Pons (tissue), 1 donor: ENCODE measurements around the gene SMIM14.
"Not testable (repeated sequence)": the region's sequence is repeated elsewhere in the genome, so short reads cannot be mapped to it uniquely, and the experiment has no call there.

Source experiments
- DNase-seq: peaks from one replicate; pipeline ENCODE4 v3.0.0-alpha.2; 2016; ENCODE audit warnings: low spot score

Gene SMIM14

GRCh38 chr4:39530682-39531081 lies 108.0 kb downstream of the SMIM14 start:
- no peak for DNase-seq

GRCh38 chr4:39529534-39529933 lies 109.1 kb downstream of the SMIM14 start:
- DNase-seq: no peak

GRCh38 chr4:39528061-39528465 lies 110.6 kb downstream of the SMIM14 start:
- DNase-seq: no peak

- peak; percentile 99 for DNase-seq
These were observed 111.2 kb downstream of the SMIM14 start, which contains the start of gene UGDH for GRCh38 chr4:39527296-39528060. UGDH (minus strand) TSS chr4:39527439; CDS start chr4:39521512, 5,927 bp downstream.

DNA sequence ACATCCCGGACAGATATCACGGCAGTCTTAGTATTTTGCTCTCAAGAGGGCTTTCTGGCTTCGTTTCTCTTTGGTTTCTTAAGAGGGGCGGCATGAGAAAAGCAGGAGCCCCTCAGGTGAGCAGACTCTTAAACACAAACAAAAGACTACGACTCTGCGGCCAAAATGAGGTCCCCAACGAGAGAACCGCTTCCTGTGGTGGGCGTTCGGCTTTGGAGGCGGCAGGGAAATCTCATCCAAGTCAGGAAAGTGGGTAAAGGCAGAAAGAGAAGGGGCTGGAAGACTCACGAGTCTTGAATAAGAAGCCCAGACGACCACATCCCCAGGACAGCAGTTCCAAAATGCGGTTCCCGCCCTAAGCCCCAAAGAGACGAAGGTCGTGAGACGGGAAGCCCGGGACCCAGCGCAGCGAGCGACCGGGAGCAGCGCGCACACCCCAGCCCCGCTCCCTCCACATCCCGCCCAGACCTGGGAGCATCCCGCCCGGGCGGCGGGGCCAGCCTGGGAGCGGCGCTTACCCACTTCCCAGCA lies 111.8 kb downstream of the SMIM14 start:
- DNase-seq: no peak

DNA sequence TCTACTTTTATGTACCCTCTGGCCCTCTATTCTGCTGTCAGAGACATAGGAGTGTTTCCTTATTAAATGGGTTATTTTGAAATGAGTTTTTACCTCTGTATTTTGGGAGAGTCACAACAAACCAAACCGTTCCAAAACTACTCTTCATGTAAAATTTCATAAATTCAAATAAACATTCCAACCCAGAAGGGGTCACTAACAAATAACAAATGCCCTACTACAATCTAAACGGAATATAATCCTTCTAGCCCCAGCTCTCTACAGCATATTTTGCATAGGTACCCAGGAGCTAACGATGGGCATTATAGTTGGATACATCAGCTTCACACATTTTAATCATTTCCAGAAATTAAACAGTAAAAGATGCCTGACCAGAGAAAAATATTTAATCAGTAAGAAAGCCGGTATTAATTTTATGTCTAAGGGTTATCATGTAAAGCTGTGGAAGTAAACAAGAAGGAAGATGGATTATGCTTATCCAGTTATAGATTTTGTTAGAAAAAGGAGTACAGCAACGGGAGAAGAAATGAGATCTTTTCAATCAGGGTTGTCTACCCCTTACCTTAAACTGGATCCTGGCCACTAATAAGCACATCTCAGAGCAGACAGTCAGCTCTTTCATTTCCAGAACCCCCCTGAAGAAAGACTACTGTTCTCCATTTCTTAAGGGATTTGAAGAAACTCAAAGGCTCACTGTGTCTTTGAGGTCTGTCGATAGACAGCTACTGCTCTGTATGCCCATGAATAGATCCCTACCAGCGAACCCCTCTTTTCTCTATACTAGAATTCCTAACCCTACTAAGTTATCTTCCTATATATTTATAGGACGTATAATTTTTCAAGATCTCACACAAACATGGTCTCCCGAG lies 112.6 kb downstream of the SMIM14 start:
- DNase-seq: peak; percentile 55

DNA sequence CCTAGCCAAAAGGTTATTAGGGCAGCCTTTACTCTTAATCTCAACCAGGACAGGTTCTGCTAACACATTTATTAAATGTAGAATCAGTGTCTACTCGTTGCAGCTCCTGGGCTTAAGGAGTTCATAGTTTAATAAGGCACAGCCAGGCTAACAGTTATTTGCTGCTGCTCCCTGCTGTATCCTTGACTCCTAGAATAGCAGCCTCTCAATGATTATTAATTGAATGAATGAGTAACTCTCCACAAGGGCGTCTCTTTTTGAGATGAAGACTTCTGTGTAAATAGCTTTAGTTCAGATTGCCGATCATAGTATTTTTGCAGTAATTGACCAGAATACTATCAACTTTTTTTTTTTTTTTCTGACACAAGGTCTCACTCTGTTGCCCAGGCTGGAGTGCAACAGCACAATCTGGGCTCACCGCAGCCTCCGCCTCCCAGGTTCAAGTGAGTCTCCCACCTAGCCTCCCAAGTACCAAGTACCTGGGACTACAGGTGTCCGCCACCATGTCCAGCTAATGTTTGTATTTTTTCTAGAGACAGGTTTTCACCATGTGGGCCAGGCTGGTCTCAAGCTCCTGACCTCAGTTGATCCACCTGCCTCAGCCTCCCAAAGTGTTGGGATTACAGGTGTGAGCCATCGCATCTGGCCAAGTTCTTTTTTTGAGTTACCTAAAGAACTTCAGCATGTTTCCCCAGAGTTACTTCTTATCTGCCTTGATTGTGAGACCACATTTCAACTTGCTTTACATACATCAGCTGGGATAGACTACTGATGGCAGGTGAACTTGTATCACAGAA lies 114.3 kb downstream of the SMIM14 start:
- DNase-seq: no peak

DNA sequence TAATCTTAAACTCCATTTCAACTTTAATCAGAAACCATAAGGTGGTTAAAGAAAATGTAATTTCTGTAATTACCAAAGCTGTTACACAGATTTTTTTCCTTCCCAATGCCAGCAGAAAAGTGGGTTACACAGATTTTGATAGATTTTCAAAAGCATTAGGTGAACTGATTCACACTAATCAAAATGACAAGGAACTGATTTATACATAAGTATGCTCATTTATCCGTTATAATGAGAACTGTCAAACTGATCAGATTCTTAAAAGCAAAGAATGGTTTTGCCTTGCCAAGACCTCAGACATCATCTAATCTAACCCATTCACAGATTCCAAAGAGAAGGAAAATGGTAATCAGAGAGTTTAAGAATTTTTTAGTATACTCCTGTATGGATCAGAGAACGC lies 116.6 kb downstream of the SMIM14 start:
- no peak for DNase-seq

DNA sequence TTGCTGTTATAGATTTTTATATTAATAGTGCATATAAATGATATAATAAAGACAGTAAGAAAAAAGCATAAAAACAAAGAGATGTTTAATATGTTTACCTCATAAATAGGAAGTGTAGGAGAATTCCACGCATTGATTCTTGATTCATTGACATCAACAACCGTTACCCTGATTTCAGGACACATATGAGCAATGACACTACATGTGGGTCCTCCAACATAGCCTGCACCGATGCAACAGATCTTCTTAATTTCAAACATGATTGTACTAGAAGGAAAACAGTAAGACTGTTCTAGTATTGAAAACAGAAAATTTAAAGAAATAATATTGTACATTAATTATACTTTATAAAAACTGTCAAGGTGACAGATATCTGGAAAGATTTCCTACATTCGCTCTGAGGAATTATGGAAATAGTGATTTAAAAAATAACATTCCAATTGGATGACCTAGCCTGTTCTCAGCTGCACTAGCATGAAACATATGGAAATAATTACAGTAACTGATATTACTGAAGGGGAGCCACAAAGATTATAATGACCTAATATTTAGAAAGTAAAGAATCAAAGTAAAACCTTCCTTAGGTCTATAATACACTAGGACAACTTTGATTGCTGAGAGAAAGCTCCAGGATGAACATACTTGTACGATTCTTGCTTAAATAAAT lies 117.3 kb downstream of the SMIM14 start:
- DNase-seq: no peak

DNA sequence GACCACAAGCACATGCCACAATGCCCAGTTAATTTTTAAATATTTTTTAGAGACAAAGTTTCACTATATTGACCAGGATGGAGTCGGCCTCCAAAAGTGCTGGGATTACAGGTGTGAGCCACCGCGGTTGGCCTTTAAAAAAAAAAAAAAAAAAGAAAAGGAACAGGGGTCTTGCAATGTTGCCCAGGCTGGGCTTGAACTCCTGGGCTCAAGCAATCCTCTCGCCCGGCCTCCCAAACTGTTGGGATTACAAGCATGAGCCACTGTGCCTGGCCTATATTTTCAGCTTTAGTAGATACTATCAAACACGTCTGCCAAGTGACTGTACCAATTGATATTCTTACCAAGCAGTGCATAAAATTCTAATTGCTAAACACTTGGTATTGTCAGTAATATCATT lies 120.2 kb downstream of the SMIM14 start:
- no peak for DNase-seq

DNA sequence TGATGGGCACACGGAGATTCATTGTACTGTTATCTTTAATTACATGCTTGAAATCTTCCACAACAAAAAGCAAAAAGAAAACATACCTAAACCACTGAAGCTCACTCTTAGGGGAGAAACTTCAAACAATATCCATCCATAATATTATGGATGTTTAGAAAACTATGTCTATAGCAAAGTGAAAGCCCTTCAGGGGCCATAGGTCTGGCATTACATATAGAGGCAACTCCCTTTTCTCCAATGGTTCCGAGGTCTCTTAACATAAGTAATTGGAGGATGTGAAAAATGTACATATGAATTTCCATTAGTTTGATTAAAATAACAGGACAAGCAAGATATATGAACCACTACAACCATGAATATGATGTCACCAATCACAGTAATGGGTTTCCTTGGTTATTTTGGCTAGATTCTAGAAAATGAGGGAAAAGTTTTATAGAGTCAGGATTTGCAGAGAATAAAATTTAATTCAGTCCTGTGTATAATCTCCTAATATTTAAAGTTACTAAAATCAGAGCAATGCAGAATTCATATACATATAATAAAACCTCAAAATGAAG lies 122.2 kb downstream of the SMIM14 start:
- DNase-seq: no peak

DNA sequence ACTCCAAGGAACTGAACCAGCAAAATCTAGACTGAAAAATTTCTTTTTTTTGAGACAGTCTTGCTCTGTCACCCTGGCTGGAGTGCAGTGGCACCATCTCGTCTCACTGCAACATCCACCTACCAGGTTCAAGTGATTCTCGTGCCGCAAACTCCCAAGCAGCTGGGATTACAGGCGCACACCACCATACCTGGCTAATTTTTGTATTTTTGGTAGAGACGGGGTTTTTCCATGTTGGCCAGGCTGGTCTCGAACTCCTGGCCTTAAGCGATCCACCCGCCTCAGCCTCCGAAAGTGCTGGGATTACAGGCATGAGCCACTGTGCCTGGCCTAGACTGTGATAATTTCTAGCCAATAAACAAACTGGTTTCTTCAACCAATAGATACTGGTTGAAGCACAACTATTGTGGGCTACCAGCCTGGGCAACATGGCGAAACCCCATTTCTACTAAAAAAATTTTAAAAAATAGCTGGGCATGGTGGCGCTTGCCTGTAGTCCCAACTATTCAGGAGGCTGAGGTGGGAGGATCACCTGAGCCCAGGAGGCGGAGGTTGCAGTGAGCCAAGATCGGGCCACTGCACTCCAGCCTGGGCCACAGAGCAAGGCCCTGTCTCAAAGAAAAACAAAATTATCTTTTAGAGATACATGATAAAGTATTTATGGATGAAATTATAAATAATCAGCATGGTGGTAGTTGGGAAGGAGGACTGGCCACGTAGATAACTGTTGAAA lies 122.8 kb downstream of the SMIM14 start:
- DNase-seq: not testable (repeated sequence)

GRCh38 chr4:39514888-39515401 lies 123.7 kb downstream of the SMIM14 start:
- DNase-seq: no peak

DNA sequence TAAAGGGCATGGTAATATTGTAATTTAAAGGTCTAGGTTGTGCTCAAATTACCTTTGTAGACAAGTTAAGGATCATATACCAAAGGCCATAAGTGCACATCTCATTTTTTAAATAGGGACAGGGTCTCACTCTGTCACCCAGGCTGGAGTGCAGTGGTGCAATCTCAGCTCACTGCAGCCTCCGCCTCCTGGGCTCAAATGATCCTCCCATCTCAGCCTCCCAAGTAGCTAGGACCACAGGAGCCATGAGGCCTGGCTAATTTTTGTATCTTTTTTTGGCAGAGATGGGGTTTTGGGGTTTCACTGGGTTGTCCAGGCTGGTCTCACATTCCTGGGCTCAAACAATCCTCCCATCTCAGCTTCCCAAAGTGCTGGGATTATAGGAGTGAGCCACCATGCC lies 124.4 kb downstream of the SMIM14 start:
- DNase-seq: not testable (repeated sequence)

DNA sequence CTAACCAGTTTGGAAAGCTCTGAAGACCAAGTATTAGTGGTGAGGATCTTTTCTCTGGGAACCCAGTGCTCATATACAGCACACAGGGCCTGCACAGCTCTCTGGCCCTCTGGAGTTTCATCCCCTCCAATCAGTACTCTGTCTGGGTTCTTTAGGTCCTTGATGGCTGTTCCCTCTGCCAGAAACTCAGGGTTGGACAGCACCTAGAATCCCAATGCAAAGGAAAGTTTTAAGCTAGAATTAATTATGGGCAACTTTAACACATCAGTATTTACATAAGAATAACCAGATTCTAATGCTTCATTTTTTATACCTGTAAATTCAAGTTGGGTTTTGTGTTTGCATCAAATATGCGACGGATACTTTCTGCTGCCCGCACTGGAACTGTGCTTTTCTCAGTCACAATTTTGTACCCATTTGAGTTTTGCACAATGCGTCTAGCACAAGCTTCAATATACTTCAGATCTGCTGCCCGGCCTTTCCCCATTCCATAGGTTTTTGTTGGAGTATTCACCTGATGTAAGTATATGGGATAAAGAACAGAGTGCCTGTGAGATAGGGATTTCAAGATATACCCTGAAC lies 128.2 kb downstream of the SMIM14 start:
- no peak for DNase-seq

- no peak for DNase-seq
These were observed 133.1 kb downstream of the SMIM14 start for GRCh38 chr4:39505581-39505980.

- no peak for DNase-seq
These were observed 134.1 kb downstream of the SMIM14 start for GRCh38 chr4:39504538-39504937.

- not testable (repeated sequence) for DNase-seq
These were observed 136.0 kb downstream of the SMIM14 start for GRCh38 chr4:39502664-39503035.

- no peak for DNase-seq
These were observed 136.5 kb downstream of the SMIM14 start for GRCh38 chr4:39502019-39502663.

GRCh38 chr4:39498727-39499020 lies 140.0 kb downstream of the SMIM14 start:
- DNase-seq: no peak
